H1 (cell line): ENCODE results near the gene MTFMT. TPM values are rescaled to one million over a fixed set of nuclear protein-coding genes. Genes with fewer than 3 reads are reported as not detected.

Experiments
- ATF3 ChIP-seq: IDR thresholded peaks from 2 replicates; pipeline ENCODE4 v1.6.1; 2011; ENCODE audit warnings: low read depth, mild to moderate bottlenecking, low read length; ENCODE audit not compliant: insufficient read depth
- polyA plus RNA-seq, 7 experiments: library from polyadenylated mRNA; depleted of rRNA in 3 of 7; stranded (reverse) in 5 of 7; unstranded in 2 of 7; fragments of >200 nt in 5 of 7; fragments of 200-250 nt in 2 of 7; gene quantifications; 1 replicate in 5 of 7; 2 replicates in 1 of 7; 4 replicates in 1 of 7; pipeline versions ENCODE4 v1.2.1 to v1.2.3, GENCODE V29; 2011 to 2013; ENCODE audit warnings: missing spikeins in 2 of 7, mixed read lengths in 2 of 7
- total RNA-seq: library from RNA; stranded (reverse); fragmentation: NEBNext Ultra II Directional; extraction: Animal tissue kit (Norgen Biotek cat#: 25700); gene quantifications from 2 replicates; pipeline ENCODE4 v1.2.1, GENCODE V29; 2021

MTFMT gene
- total and polyA plus RNA-seq, 2 of the 8 experiments (the other 6 are each of a cell fraction or from before 2014, with no cell fraction given) = 7.7 to 20.8 TPM

- no peak for TF ChIP-seq ATF3
Measured at GRCh38 chr15:65068403-65068788, 39.0 kb upstream of the MTFMT start (continued).
